HepG2 (cell line): ENCODE measurements around the gene INHBE.

Experiments used
- ATM ChIP-seq: fragments of 450-650 bp; IDR thresholded peaks from 2 replicates; pipeline ENCODE4 v1.7.1; 2017; ENCODE audit warnings: mild to moderate bottlenecking, borderline replicate concordance
- PAX8 ChIP-seq: sonication (generic); formaldehyde crosslinking; IDR thresholded peaks from 2 replicates; pipeline ENCODE4 v1.8.0; 2022; ENCODE audit warnings: mild to moderate bottlenecking, missing genetic modification reagents, borderline replicate concordance
- SRSF9 ChIP-seq: fragments of 200-400 bp; formaldehyde crosslinking; IDR thresholded peaks from 2 replicates; pipeline ENCODE4 v1.6.1; 2018; ENCODE audit warnings: borderline replicate concordance, mild to moderate bottlenecking, low read depth, low read length; ENCODE audit not compliant: insufficient read depth, poor library complexity, severe bottlenecking
- SUZ12 ChIP-seq: fragments of 150-350 bp; IDR thresholded peaks from 2 replicates; pipeline ENCODE4 v1.6.1; 2014; ENCODE audit warnings: low read depth, low read length
- TCF12 ChIP-seq, 2 experiments: fragments of 450-650 bp in 1 of 2; sonication (generic) in 1 of 2; formaldehyde crosslinking in 1 of 2; IDR thresholded peaks; 2 replicates each; pipeline versions ENCODE4 v1.6.1 to v1.8.0; 2017 to 2022; ENCODE audit warnings: antibody characterized with exemption in 1 of 2, mild to moderate bottlenecking in 1 of 2, missing genetic modification reagents in 1 of 2, moderate library complexity in 1 of 2
- ZNF562 ChIP-seq: sonication (generic); formaldehyde crosslinking; IDR thresholded peaks from 2 replicates; pipeline ENCODE4 v1.8.0; 2022; ENCODE audit warnings: missing genetic modification reagents, borderline replicate concordance
- TF ChIP-seq, protein P1 (sequence below): IDR thresholded peaks from 2 replicates; pipeline ENCODE4 v1.6.1; 2016; ENCODE audit warnings: mild to moderate bottlenecking, missing biosample characterization, missing genetic modification reagents

DNA sequence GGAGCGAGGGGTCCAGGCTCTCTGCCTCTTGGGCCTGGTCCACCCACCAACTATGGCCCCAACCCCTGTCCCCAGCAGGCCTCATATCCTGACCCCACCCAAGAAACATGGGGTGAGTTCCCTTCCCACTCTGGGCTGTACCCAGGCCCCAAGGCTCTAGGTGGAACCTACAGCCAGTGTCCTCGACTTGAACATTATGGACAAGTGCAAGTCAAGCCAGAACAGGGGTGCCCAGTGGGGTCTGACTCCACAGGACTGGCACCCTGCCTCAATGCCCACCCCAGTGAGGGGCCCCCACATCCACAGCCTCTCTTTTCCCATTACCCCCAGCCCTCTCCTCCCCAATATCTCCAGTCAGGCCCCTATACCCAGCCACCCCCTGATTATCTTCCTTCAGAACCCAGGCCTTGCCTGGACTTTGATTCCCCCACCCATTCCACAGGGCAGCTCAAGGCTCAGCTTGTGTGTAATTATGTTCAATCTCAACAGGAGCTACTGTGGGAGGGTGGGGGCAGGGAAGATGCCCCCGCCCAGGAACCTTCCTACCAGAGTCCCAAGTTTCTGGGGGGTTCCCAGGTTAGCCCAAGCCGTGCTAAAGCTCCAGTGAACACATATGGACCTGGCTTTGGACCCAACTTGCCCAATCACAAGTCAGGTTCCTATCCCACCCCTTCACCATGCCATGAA is 16.0 kb downstream of the INHBE start:
- TF ChIP-seq TCF12 (IDR thresholded peaks at IDR 0.05) (no peak), TCF12 (CRISPR knock-in tag; IDR thresholded peaks at IDR 0.05) (no peak), SRSF9 (no peak), ZNF562 (CRISPR knock-in tag) (no peak), SUZ12 (no peak), ATM (no peak), PAX8 (CRISPR knock-in tag) (no peak)
- TF ChIP-seq, protein P1, sequence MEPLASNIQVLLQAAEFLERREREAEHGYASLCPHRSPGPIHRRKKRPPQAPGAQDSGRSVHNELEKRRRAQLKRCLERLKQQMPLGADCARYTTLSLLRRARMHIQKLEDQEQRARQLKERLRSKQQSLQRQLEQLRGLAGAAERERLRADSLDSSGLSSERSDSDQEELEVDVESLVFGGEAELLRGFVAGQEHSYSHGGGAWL (CRISPR knock-in tag) = no peak
